ENCODE results near the gene TRIL. TPM values are rescaled to one million over a fixed set of nuclear protein-coding genes. Genes with fewer than 3 reads are reported as not detected.

The TRIL gene
- total RNA-seq, 4 donors from 2014 or later: 0.89 to 3.9 (median 1.9) TPM

DNA sequence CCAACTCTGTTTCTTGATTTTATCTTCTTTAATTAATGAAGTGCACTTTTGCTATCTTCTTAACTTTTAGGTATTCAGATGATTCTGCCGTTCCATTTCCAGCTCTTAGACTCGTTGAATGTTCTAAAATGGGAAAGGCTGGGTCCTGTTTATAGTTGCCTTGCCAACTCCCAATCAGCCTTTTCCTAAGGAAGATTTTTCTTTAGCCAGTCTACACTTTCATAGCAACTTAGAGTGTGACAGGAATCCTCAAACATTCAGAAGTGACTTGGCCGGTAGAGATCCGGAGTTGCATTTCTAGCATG is 23.0 kb upstream of the TRIL start:
- WGBS, 2 donors: 53 to 66% methylated on average over 4 of the region's 4 CpGs
- no peak for DNase-seq (ENCODE audit: low spot score in 2 of 2)
- no peak overlapping the region for H3K4me3 ChIP-seq (ENCODE audit: low read depth, poor library complexity, severe bottlenecking)
- intact Hi-C loops (cut with DNase I; ENCODE audit: low total_unique reads): no loop called here
- TF ChIP-seq, protein P1, sequence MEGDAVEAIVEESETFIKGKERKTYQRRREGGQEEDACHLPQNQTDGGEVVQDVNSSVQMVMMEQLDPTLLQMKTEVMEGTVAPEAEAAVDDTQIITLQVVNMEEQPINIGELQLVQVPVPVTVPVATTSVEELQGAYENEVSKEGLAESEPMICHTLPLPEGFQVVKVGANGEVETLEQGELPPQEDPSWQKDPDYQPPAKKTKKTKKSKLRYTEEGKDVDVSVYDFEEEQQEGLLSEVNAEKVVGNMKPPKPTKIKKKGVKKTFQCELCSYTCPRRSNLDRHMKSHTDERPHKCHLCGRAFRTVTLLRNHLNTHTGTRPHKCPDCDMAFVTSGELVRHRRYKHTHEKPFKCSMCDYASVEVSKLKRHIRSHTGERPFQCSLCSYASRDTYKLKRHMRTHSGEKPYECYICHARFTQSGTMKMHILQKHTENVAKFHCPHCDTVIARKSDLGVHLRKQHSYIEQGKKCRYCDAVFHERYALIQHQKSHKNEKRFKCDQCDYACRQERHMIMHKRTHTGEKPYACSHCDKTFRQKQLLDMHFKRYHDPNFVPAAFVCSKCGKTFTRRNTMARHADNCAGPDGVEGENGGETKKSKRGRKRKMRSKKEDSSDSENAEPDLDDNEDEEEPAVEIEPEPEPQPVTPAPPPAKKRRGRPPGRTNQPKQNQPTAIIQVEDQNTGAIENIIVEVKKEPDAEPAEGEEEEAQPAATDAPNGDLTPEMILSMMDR (IDR thresholded peaks at IDR 0.05): no peak
- no peak for TF ChIP-seq POLR2A (IDR thresholded peaks at IDR 0.05)

DNA sequence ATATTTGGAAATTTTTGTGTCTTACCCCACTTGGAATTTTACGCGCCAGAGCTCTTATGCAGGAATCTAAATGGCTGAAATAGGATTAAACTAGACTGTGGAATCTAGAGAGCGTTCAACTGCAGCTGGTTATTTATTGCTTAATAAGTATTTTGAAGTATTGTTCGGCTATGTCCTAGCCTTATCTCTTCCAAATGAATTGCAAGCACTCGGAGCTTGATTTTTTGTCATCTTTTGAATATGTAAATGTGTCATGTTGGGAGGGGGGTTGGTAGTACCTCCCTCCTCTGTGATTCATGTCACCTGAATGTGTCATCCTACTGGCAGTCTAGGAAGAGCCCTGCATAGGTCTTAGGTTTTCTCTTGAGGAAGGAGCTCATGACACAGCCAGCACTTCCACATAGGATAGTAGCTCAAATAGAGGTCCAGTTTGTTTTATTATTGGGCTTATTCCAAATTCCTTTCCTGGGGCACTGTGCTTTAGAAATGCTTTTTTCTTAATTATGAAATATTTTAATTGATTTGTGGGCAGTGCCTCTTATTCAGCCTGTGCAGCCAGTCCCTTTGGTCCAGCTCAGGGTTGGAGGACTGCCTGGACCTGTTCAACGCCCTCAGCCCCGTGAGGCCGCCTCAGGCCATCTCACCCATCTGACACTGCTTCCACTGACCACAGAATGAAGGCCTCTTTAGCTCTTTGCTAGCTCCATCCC is 22.5 kb upstream of the TRIL start:
- no peak for TF ChIP-seq POLR2A (IDR thresholded peaks at IDR 0.05)
- TF ChIP-seq, protein P1 (IDR thresholded peaks at IDR 0.05): no peak
- DNase-seq (ENCODE audit: low spot score in 2 of 2): no peak
- intact Hi-C loops (cut with DNase I; ENCODE audit: low total_unique reads): no loop called here
- 67 to 77% methylated on average over 8 of the region's 8 CpGs for WGBS, 2 donors
- H3K4me3 ChIP-seq (ENCODE audit: low read depth, poor library complexity, severe bottlenecking): no peak overlapping the region

DNA sequence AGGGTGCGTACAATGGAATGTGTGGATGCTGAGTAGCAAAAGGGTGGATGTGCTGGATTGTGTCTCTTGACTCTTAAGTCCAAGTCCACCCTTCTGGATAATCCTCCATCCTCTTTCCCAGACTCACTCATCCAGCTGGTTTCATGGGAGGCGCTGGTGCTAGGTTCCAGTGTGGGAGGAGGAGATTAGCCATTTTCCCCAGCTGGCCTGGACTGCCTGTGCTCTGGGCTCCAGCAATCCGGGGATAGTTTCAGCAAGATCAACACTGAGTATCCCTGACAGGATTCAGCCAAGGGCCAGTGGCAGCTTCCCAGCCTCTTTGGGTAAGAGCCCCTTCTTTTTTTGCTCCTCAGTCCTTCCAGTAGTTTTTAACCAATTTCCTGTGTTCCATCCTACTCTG is 21.6 kb upstream of the TRIL start:
- DNase-seq (ENCODE audit: low spot score in 2 of 2): no peak
- TF ChIP-seq, protein P1 (IDR thresholded peaks at IDR 0.05): no peak
- no peak for TF ChIP-seq POLR2A (IDR thresholded peaks at IDR 0.05)
- intact Hi-C loops (cut with DNase I; ENCODE audit: low total_unique reads): no loop called here
- WGBS, 2 donors: 77 to 78% methylated on average over 3 of the region's 3 CpGs
- H3K4me3 ChIP-seq (ENCODE audit: low read depth, poor library complexity, severe bottlenecking): no peak overlapping the region

DNA sequence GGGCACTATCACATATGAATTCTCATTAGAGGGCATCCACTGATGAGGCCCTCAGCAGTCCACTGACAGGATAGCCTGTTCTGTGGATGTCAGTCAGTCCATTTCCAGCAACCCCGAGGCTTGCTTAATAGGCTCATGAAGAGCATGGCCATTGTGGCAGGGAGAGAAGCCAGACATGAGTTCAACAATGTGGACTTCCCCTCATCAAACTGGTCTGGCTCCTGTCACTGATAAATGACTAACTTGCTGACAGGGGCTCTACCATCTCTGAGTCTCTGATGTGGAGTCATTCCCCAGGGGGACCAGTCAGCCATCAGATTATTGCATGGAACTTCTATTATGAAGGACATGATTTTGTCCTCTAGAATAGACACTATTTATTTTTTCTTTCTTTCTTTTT is 19.8 kb upstream of the TRIL start:
- TF ChIP-seq POLR2A (IDR thresholded peaks at IDR 0.05): no peak
- TF ChIP-seq, protein P1 (IDR thresholded peaks at IDR 0.05): no peak
- DNase-seq (ENCODE audit: low spot score in 2 of 2): no peak
- WGBS, 2 donors: 21 to 53% methylated on average over 1 of the region's 1 CpG
- no peak overlapping the region for H3K4me3 ChIP-seq (ENCODE audit: low read depth, poor library complexity, severe bottlenecking)
- intact Hi-C loops (cut with DNase I; ENCODE audit: low total_unique reads): no loop called here

DNA sequence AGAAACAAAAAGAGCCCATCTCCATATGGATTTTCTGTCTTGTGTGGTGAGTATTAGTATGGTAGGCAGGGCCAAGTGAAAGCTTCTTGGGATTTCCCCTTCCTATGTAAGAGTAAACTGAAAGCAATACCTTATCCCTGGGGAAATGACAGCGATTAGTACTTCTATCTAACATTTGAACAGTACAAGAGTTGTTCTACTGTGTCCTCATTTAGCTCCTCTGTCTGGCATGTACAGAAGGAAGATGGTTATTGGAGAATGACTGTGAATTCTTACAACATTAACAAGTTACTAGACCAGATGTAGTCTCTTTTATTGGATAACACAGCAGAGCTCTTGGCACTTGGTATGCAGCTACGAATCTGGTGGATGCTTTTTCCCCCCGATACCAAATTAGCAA is 17.9 kb upstream of the TRIL start:
- 53 to 55% methylated on average over 3 of the region's 3 CpGs for WGBS, 2 donors
- no peak overlapping the region for H3K4me3 ChIP-seq (ENCODE audit: low read depth, poor library complexity, severe bottlenecking)
- no peak for DNase-seq (ENCODE audit: low spot score in 2 of 2)
- intact Hi-C loops (cut with DNase I; ENCODE audit: low total_unique reads): no loop called here
- TF ChIP-seq POLR2A (IDR thresholded peaks at IDR 0.05): no peak
- TF ChIP-seq, protein P1 (IDR thresholded peaks at IDR 0.05): no peak

DNA sequence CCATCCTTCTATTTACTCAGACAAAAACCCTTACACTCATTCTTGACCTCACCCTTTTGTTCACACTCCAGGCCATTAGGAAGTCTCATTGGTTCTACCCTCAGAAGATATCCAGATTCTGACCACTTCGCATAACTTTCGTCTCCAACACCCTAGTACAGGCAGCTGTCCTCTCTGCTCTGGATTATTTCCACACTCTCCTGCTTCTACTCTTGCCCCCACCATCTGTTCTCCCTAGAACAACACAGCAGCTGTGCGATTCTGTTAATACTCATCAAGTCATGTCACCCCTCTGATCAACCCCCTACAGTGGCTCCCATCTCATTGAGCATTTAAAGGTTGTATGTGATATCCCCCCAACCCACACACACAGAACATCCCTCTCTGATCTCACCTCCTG is 15.5 kb upstream of the TRIL start:
- TF ChIP-seq, protein P1 (IDR thresholded peaks at IDR 0.05): no peak
- no peak for TF ChIP-seq POLR2A (IDR thresholded peaks at IDR 0.05)
- H3K4me3 ChIP-seq (ENCODE audit: low read depth, poor library complexity, severe bottlenecking): no peak overlapping the region
- 97 to 98% methylated on average over 3 of the region's 3 CpGs for WGBS, 2 donors
- intact Hi-C loops (cut with DNase I; ENCODE audit: low total_unique reads): no loop called here
- DNase-seq (ENCODE audit: low spot score in 2 of 2): no peak
